Suprapubic skin (tissue), 4 donors: ENCODE results near the gene PCYOX1L. TPM values are rescaled to one million over a fixed set of nuclear protein-coding genes. Genes with fewer than 3 reads are reported as not detected.
"Not testable (repeated sequence)": the region's sequence is repeated elsewhere in the genome, so short reads cannot be mapped to it uniquely, and the experiment has no call there.

Experiments
- DNase-seq, 2 donors: peaks; one replicate each; pipeline ENCODE4 v3.0.0-alpha.2; 2019; ENCODE audit warnings: low spot score in 2 of 2
- H3K27ac ChIP-seq: fragments of 200-600 bp; sonication (generic); one replicate; pipeline ENCODE4 v1.5.1; 2019
- H3K27me3 ChIP-seq: fragments of 200-600 bp; sonication (generic); one replicate; pipeline ENCODE4 v1.5.1; 2019
- H3K36me3 ChIP-seq: fragments of 200-600 bp; sonication (generic); one replicate; pipeline ENCODE4 v1.5.1; 2019
- H3K4me1 ChIP-seq: fragments of 200-600 bp; sonication (generic); one replicate; pipeline ENCODE4 v1.5.1; 2019
- H3K4me3 ChIP-seq: fragments of 200-600 bp; sonication (generic); one replicate; pipeline ENCODE4 v1.5.1; 2019; ENCODE audit warnings: mild to moderate bottlenecking
- H3K9me3 ChIP-seq: fragments of 200-600 bp; sonication (generic); one replicate; pipeline ENCODE4 v1.5.1; 2019
- CTCF ChIP-seq, 2 donors: fragments of 200-600 bp in 1 of 2; fragments of 450-650 bp in 1 of 2; sonication (generic) in 1 of 2; IDR thresholded peaks; one replicate each; pipeline ENCODE4 v1.5.1; 2016 to 2019; ENCODE audit warnings: antibody characterized with exemption in 2 of 2, mild to moderate bottlenecking in 1 of 2, moderate library complexity in 1 of 2
- EP300 ChIP-seq: sonication (generic); formaldehyde crosslinking; IDR thresholded peaks from one replicate; pipeline ENCODE4 v1.6.1; 2017; ENCODE audit warnings: antibody characterized with exemption
- POLR2A ChIP-seq, 2 donors: fragments of 450-650 bp; IDR thresholded peaks; one replicate each; pipeline ENCODE4 v1.6.1; 2017; ENCODE audit warnings: antibody characterized with exemption in 2 of 2, mild to moderate bottlenecking in 2 of 2, moderate library complexity in 2 of 2
- POLR2AphosphoS5 ChIP-seq, 3 donors: sonication (generic); formaldehyde crosslinking; IDR thresholded peaks; one replicate each; pipeline ENCODE4 v1.6.1; 2017; ENCODE audit warnings: antibody characterized with exemption in 3 of 3
- WGBS: methylation state at CpG from one replicate; pipeline ENCODE4 v1.1.5; 2018; 5-methylcytosine and 5-hydroxymethylcytosine counted together
- total RNA-seq, 4 donors: library from RNA; depleted of rRNA; stranded (reverse); fragments of >200 nt; gene quantifications; one replicate each; pipeline ENCODE4 v1.1.0, GENCODE V29; 2016

The PCYOX1L gene
- total RNA-seq, 4 donors from 2014 or later: 4.5 to 11.8 (median 5.8) TPM

GRCh38 chr5:149391524-149391923, 33.7 kb downstream of the PCYOX1L start:
- whole genome bisulfite sequencing: 96% methylated on average over 6 of the region's 6 CpGs
- Histone ChIP-seq H3K4me1 (peaks cover 7% of the 10 kb centered on the region), H3K27ac (no peak overlapping the region), H3K27me3 (no peaks in the 10 kb centered on the region), H3K9me3 (no peaks in the 10 kb centered on the region), H3K4me3 (no peak overlapping the region), H3K36me3 (no peaks in the 10 kb centered on the region)
- DNase-seq: no peak
- TF ChIP-seq POLR2AphosphoS5 (IDR thresholded peaks at IDR 0.05): no peak
- TF ChIP-seq CTCF (IDR thresholded peaks at IDR 0.05): no peak
- no peak for TF ChIP-seq EP300
- TF ChIP-seq POLR2A (IDR thresholded peaks at IDR 0.05): no peak

GRCh38 chr5:149392718-149393117, 34.9 kb downstream of the PCYOX1L start:
- H3K27ac ChIP-seq: no peak overlapping the region
- DNase-seq: no peak
- TF ChIP-seq POLR2AphosphoS5 (IDR thresholded peaks at IDR 0.05) (no peak), EP300 (no peak), CTCF (IDR thresholded peaks at IDR 0.05) (no peak), POLR2A (IDR thresholded peaks at IDR 0.05) (no peak)
- WGBS: 81% methylated on average over 19 of the region's 19 CpGs
- no peaks in the 10 kb centered on the region for H3K9me3 ChIP-seq
- H3K27me3 ChIP-seq: no peaks in the 10 kb centered on the region
- H3K36me3 ChIP-seq: no peaks in the 10 kb centered on the region
- no peak overlapping the region for H3K4me3 ChIP-seq
- peaks cover 3% of the 10 kb centered on the region for H3K4me1 ChIP-seq

- not testable (repeated sequence) for H3K4me1 ChIP-seq, DNase-seq, H3K36me3 ChIP-seq, H3K9me3 ChIP-seq, H3K27me3 ChIP-seq, H3K4me3 ChIP-seq, H3K27ac ChIP-seq
These were observed 37.1 kb downstream of the PCYOX1L start for GRCh38 chr5:149394996-149395395.

- no peak overlapping the region for H3K27ac ChIP-seq
- WGBS: 83% methylated on average over 6 of the region's 6 CpGs
- no peaks in the 10 kb centered on the region for H3K27me3 ChIP-seq
- H3K4me1 ChIP-seq: no peaks in the 10 kb centered on the region
- TF ChIP-seq CTCF (IDR thresholded peaks at IDR 0.05) (no peak), POLR2AphosphoS5 (IDR thresholded peaks at IDR 0.05) (no peak)
- H3K9me3 ChIP-seq: no peaks in the 10 kb centered on the region
- no peak overlapping the region for H3K4me3 ChIP-seq
- DNase-seq: no peak
- H3K36me3 ChIP-seq: no peaks in the 10 kb centered on the region
These were observed 39.7 kb downstream of the PCYOX1L start for GRCh38 chr5:149397530-149397929.

DNA sequence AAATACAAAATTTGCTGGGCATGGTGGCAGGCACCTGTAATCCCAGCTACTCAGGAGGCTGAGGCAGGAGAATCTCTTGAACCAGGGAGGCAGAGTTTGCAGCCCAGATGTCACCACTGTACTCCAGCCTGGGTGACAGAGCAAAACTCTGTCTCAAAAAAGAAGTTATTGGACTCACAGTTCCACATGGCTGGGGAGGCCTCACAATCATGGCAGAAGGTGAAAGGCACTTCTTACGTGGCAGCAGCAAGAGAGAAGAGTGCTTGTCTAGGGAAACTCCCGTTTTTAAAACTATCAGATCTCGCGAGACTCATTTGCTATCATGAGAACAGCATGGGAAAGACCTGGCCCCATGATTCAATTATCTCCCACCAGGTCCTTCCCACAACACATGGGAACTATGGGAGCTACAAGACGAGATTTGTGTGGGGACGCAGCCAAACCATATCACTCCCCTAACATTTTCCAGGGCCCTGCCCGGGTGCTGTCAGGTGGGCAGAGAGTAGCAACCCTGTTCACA, 41.0 kb downstream of the PCYOX1L start:
- H3K36me3 ChIP-seq, H3K27me3 ChIP-seq, H3K9me3 ChIP-seq, H3K4me1 ChIP-seq, DNase-seq, H3K4me3 ChIP-seq, H3K27ac ChIP-seq: not testable (repeated sequence)
- 89% methylated on average over 7 of the region's 7 CpGs for WGBS

DNA sequence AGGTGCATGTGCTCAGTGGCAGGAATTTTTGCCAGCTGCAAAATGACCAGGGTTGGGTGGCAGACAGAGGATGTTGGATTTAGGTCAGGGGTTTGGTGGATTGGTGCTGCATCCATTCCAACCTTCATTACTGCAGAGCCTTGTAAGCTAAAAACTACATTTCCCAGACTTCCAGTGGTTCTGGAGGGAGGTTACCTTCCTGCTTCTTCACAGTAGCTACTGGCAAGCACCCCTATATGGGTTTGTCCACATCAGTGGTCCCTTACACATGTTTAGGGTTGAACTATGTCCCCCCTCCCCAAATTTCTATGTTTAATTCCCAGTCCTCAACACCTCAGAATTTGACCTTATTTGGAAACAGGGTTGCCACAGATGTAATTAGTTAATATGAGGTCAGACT, 41.9 kb downstream of the PCYOX1L start:
- H3K27ac ChIP-seq: no peak overlapping the region

GRCh38 chr5:149400304-149400703, 42.5 kb downstream of the PCYOX1L start:
- no peaks in the 10 kb centered on the region for H3K27me3 ChIP-seq
- H3K4me1 ChIP-seq: no peaks in the 10 kb centered on the region
- TF ChIP-seq POLR2A (IDR thresholded peaks at IDR 0.05): no peak
- no peak for TF ChIP-seq EP300
- TF ChIP-seq POLR2AphosphoS5 (IDR thresholded peaks at IDR 0.05): no peak
- TF ChIP-seq CTCF (IDR thresholded peaks at IDR 0.05): no peak
- H3K9me3 ChIP-seq: no peaks in the 10 kb centered on the region
- WGBS: 54% methylated on average over 6 of the region's 6 CpGs
- H3K4me3 ChIP-seq: no peak overlapping the region
- no peak for DNase-seq
- H3K36me3 ChIP-seq: no peaks in the 10 kb centered on the region
- H3K27ac ChIP-seq: no peak overlapping the region

More for the DNA sequence above, 41.9 kb downstream of the PCYOX1L start:
- TF ChIP-seq EP300: no peak
- no peak for DNase-seq
- H3K36me3 ChIP-seq: no peaks in the 10 kb centered on the region
- no peaks in the 10 kb centered on the region for H3K4me1 ChIP-seq
- H3K9me3 ChIP-seq: no peaks in the 10 kb centered on the region
- no peak overlapping the region for H3K4me3 ChIP-seq
- no peaks in the 10 kb centered on the region for H3K27me3 ChIP-seq
